ENCODE data around the gene NKIRAS1.

NKIRAS1 gene

DNA sequence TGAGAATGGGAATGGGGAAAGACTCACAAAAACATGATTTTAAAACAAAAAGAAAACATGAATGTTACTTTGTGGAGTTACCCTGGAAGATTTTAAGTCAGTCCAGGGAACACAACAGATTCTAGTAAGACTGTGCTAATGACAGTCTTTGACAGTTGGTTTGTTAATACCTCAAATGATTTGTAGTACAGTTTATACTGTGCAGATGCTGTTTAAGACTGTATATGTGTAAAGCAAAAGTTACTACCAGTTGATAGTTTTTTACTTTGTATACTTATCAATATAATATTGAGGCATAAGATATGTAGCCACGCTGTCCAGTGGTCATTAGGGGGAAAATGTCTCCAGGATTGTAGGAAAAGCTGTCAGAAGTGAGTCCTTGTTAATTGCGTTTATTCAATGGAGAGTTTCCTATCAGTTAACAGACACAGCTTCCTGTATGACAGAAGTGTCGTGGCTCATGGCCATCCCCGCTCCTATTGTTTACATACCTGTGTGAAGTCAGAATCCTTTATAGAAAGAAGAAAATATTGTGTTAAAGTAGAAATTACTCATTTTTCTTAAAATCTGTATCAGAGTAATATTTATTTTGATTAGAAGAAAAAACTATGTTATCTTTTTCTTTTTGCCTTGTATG lies 36.0 kb downstream of the NKIRAS1 start:
- Histone ChIP-seq H3K27me3 (ENCODE audit: insufficient read depth, low read depth, severe bottlenecking) (no peaks in the 10 kb centered on the region), H3K36me3 (no peaks in the 10 kb centered on the region; the same call in none of the 2 replicates), H3K9me3 (ENCODE audit: severe bottlenecking) (no peaks in the 10 kb centered on the region), H3K27ac (no peak overlapping the region), H3K4me3 (ENCODE audit: low read depth, low read length) (no peak overlapping the region)
- no peak for DNase-seq
- TF ChIP-seq, protein P1, sequence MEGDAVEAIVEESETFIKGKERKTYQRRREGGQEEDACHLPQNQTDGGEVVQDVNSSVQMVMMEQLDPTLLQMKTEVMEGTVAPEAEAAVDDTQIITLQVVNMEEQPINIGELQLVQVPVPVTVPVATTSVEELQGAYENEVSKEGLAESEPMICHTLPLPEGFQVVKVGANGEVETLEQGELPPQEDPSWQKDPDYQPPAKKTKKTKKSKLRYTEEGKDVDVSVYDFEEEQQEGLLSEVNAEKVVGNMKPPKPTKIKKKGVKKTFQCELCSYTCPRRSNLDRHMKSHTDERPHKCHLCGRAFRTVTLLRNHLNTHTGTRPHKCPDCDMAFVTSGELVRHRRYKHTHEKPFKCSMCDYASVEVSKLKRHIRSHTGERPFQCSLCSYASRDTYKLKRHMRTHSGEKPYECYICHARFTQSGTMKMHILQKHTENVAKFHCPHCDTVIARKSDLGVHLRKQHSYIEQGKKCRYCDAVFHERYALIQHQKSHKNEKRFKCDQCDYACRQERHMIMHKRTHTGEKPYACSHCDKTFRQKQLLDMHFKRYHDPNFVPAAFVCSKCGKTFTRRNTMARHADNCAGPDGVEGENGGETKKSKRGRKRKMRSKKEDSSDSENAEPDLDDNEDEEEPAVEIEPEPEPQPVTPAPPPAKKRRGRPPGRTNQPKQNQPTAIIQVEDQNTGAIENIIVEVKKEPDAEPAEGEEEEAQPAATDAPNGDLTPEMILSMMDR (IDR thresholded peaks at IDR 0.05; ENCODE audit: low read depth, low read length): no peak

DNA sequence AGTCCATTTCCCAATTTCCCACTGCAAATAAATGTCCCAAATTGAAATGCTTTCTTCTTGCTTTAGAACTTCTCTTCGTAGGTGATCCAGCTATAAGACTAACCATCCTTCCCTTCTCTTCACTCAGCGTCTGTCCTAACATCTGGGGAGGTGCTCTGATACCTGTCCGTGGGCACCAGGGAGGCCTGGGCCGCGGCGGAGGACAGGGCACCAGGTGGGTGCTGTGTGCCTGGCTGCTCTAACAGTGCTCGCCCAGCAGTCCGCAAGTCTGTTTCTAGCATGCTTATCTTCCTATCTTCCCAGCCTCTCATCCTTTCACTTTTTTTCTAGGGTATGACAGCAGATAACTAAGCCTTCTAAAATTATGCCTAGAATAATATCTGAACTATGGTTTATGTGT lies 37.3 kb downstream of the NKIRAS1 start:
- Histone ChIP-seq H3K27ac (no peak overlapping the region), H3K4me3 (ENCODE audit: low read depth, low read length) (no peak overlapping the region), H3K9me3 (ENCODE audit: severe bottlenecking) (no peaks in the 10 kb centered on the region), H3K36me3 (no peaks in the 10 kb centered on the region; the same call in none of the 2 replicates), H3K27me3 (ENCODE audit: insufficient read depth, low read depth, severe bottlenecking) (no peaks in the 10 kb centered on the region)
- DNase-seq: no peak
- TF ChIP-seq, protein P1 (IDR thresholded peaks at IDR 0.05; ENCODE audit: low read depth, low read length): no peak

DNA sequence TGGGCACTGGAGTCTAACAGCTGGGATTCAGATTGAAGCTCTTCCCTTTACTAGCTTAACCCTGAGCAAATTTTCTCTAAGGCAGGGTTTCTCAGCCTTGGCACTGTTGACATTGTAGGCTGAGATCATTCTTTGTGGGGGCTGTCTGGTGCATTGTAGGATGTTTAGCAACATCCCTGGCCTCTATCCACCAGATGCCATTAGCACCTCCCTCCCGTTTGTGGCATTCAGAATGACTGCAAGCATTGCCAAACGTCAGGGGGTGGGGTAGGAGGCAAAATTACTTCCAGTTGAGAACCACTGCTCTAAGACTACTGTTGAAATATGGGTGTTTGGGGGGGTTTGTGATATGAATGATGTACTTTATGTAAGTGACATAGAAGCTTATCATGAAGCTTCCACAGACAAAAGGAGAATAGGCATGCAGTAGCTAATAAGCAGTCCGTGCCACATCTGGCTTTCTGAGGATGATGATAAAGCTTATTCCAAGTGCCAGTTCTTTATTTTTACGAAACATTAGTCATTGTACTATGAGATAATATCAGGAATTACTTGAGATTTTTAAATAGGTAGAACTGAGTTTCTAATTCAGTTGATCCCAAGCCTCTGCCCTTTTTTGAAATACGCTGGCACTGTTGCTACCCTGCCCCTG lies 39.3 kb downstream of the NKIRAS1 start:
- no peak overlapping the region for H3K27ac ChIP-seq
- TF ChIP-seq, protein P1 (IDR thresholded peaks at IDR 0.05; ENCODE audit: low read depth, low read length): no peak
- no peaks in the 10 kb centered on the region for H3K27me3 ChIP-seq (ENCODE audit: insufficient read depth, low read depth, severe bottlenecking)
- no peak overlapping the region for H3K4me3 ChIP-seq (ENCODE audit: low read depth, low read length)
- no peaks in the 10 kb centered on the region; the same call in 1 of the 2 replicates for H3K36me3 ChIP-seq
- DNase-seq: no peak
- no peaks in the 10 kb centered on the region for H3K9me3 ChIP-seq (ENCODE audit: severe bottlenecking)

DNA sequence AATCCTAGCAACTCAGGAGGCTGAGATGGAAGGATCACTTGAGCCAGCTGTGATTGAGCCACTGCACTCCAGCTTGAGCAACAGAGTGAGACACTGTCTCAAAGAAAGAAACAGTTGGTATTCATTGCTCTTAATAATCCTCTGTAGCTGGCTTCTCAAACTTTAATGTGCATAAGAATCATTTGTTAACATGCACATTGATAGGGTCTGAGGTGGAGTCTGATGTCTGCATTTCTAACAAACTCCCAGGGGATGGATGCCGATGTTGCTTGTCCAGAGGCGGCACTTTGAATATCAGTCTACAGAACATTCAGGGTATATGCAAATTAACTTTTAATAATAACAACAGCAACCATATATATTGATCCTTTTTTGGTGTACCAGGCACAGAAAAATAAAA lies 39.9 kb downstream of the NKIRAS1 start:
- Histone ChIP-seq H3K27me3 (ENCODE audit: insufficient read depth, low read depth, severe bottlenecking) (no peaks in the 10 kb centered on the region), H3K36me3 (no peaks in the 10 kb centered on the region; the same call in 1 of the 2 replicates), H3K9me3 (ENCODE audit: severe bottlenecking) (no peaks in the 10 kb centered on the region), H3K4me3 (ENCODE audit: low read depth, low read length) (no peak overlapping the region), H3K27ac (no peak overlapping the region)
- no peak for DNase-seq
- TF ChIP-seq, protein P1 (IDR thresholded peaks at IDR 0.05; ENCODE audit: low read depth, low read length): no peak

DNA sequence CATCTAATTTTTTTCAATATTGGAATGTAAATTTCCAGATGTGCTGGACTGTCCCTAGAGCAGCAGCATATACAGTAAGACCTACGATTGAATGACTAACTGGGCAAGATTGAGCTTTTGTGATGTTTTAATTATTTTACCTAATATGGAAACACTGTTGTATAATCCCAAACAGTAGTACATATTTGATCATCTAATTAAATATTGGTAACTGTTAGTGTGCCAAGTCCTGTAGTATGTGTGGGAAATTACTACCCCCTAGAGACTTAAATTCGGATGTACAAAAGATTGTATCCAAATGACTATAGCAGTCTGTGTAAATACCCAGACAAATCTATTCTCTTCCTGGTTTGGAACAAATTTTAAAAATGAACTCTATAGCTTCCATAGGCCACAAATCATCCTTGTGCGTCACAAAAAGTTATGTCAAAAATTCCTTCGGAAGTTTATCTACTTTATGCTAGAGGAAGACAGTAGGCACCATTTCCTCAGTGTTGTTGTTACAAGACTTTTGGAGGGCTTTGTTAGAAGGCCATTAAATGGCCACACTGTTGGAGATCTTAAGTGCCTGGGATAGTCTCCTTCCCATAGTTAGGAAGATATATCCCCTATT lies 41.6 kb downstream of the NKIRAS1 start:
- TF ChIP-seq, protein P1 (IDR thresholded peaks at IDR 0.05; ENCODE audit: low read depth, low read length): no peak
- H3K36me3 ChIP-seq: no peaks in the 10 kb centered on the region; the same call in 1 of the 2 replicates

More for the DNA sequence above, 41.6 kb downstream of the NKIRAS1 start:
- Histone ChIP-seq H3K9me3 (ENCODE audit: severe bottlenecking) (no peaks in the 10 kb centered on the region), H3K27ac (no peak overlapping the region), H3K4me3 (ENCODE audit: low read depth, low read length) (no peak overlapping the region), H3K27me3 (ENCODE audit: insufficient read depth, low read depth, severe bottlenecking) (no peaks in the 10 kb centered on the region)
- no peak for DNase-seq

All from WERI-Rb-1 (cell line).